ENCODE measurements around the gene STK11. TPM values are rescaled to one million over a fixed set of nuclear protein-coding genes. Genes with fewer than 3 reads are reported as not detected.
"Not testable (repeated sequence)": the region's sequence is repeated elsewhere in the genome, so short reads cannot be mapped to it uniquely, and the experiment has no call there.

Gene STK11
- total and polyA plus RNA-seq, 2 donors (not counting 3 experiments of a cell fraction or from before 2014, with no cell fraction given) = 39.4 to 75.4 TPM

DNA sequence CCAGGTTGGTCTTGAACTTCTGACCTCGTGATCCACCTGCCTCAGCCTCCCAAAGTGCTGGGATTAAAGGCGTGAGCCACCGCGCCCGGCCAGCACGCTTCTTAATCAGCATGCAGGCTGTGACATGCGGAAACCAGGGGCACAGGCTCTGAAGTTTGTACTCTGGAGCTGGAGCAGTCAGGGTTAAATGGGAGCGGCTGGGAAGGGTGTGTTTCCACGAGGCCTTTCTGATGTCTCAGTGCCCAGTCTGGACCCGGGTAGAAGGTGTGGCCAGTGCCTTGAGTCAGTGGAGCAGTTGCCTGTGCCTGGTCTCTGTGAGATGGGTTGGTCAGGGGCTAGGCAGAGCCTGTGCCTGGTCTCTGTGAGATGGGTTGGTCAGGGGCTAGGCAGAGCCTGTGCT lies 3.3 kb downstream of the STK11 start:
- H3K9me3 ChIP-seq (replicated peaks; ENCODE audit: control insufficient read depth, insufficient read depth, low read length); dilution Hi-C loops (cut with MboI; ENCODE audit: extremely low pct_ligation_motif_present, low sequenced_read_pairs); H3K4me2 ChIP-seq (ENCODE audit: insufficient read depth, low read length); H3K27ac ChIP-seq (ENCODE audit: insufficient read depth, low read depth, low read length); H4K20me1 ChIP-seq (replicated peaks; ENCODE audit: control insufficient read depth, extremely low read depth, insufficient read depth, low read length); H3K9me1 ChIP-seq (replicated peaks; ENCODE audit: control insufficient read depth, extremely low read depth, insufficient read depth, low read length); intact Hi-C loops (cut with micrococcal nuclease); H3K36me3 ChIP-seq (ENCODE audit: control insufficient read depth in 2 of 2, extremely low read depth in 1 of 2, insufficient read depth in 2 of 2, low read length in 2 of 2); DNase-seq (ENCODE audit: low read depth, low spot score); H2AFZ ChIP-seq (ENCODE audit: low read depth, low read length); POLR2A ChIA-PET; H3K27me3 ChIP-seq (ENCODE audit: control insufficient read depth in 2 of 2, insufficient read depth in 2 of 2, low read length in 2 of 2); CTCF ChIA-PET; H3K4me3 ChIP-seq (replicated peaks in 1 of 3; ENCODE audit: insufficient read depth in 1 of 3, low read depth in 1 of 3, low read length in 3 of 3); FAIRE-seq; H3K9ac ChIP-seq (replicated peaks; ENCODE audit: extremely low read depth, insufficient read depth, low read length); BruUV-seq (replicated peaks): not testable (repeated sequence)
- Histone ChIP-seq H3K4me1 (ENCODE audit: control insufficient read depth, extremely low read depth, insufficient read depth, low read length) (peaks cover 22% of the 10 kb centered on the region), H3K79me2 (ENCODE audit: control insufficient read depth, insufficient read depth, low read length) (peaks cover 66% of the 10 kb centered on the region)

DNA sequence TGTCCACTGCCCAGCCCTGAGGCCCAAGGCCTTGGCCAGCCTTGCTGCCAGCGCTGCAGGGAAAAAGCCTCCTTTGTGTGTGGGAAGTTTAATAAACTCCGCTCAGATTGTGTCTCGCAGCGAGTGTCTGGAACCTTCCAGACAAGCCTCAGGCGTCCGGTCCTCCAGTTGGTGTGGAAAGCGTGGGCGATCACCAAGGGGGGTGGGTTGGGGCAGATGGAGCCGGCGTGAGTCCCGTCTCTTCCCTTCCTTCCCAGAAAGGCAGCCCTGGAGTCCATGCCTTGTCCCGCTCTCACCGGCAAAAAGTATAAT lies 4.6 kb downstream of the STK11 start:
- FAIRE-seq = no peak
- ChIA-PET CTCF (no interaction called here), POLR2A (no interaction called here)
- Histone ChIP-seq H3K9ac (replicated peaks; ENCODE audit: extremely low read depth, insufficient read depth, low read length) (no peak overlapping the region), H3K4me2 (ENCODE audit: insufficient read depth, low read length) (no peak overlapping the region), H3K4me1 (ENCODE audit: control insufficient read depth, extremely low read depth, insufficient read depth, low read length) (peaks cover 33% of the 10 kb centered on the region), H3K27ac (ENCODE audit: insufficient read depth, low read depth, low read length) (no peak overlapping the region), H3K9me1 (replicated peaks; ENCODE audit: control insufficient read depth, extremely low read depth, insufficient read depth, low read length) (no peaks in the 10 kb centered on the region), H3K9me3 (replicated peaks; ENCODE audit: control insufficient read depth, insufficient read depth, low read length) (no peaks in the 10 kb centered on the region), H3K79me2 (ENCODE audit: control insufficient read depth, insufficient read depth, low read length) (peaks cover 78% of the 10 kb centered on the region), H4K20me1 (replicated peaks; ENCODE audit: control insufficient read depth, extremely low read depth, insufficient read depth, low read length) (no peaks in the 10 kb centered on the region), H3K27me3 (ENCODE audit: control insufficient read depth in 2 of 2, insufficient read depth in 2 of 2, low read length in 2 of 2) (no peaks in the 10 kb centered on the region), H2AFZ (ENCODE audit: low read depth, low read length) (no peak overlapping the region), H3K4me3 (replicated peaks in 1 of 3; ENCODE audit: insufficient read depth in 1 of 3, low read depth in 1 of 3, low read length in 3 of 3) (no peak overlapping the region), H3K36me3 (ENCODE audit: control insufficient read depth in 2 of 2, extremely low read depth in 1 of 2, insufficient read depth in 2 of 2, low read length in 2 of 2) (peaks cover 0 to 4% of the 10 kb centered on the region in 2 experiments)
- dilution Hi-C loops (cut with MboI; ENCODE audit: extremely low pct_ligation_motif_present, low sequenced_read_pairs) = no loop called here
- intact Hi-C loops (cut with micrococcal nuclease) = no loop called here
- DNase-seq (ENCODE audit: low read depth, low spot score) = no peak
- no TSS peak for BruUV-seq (replicated peaks)
- TF ChIP-seq, protein P1, sequence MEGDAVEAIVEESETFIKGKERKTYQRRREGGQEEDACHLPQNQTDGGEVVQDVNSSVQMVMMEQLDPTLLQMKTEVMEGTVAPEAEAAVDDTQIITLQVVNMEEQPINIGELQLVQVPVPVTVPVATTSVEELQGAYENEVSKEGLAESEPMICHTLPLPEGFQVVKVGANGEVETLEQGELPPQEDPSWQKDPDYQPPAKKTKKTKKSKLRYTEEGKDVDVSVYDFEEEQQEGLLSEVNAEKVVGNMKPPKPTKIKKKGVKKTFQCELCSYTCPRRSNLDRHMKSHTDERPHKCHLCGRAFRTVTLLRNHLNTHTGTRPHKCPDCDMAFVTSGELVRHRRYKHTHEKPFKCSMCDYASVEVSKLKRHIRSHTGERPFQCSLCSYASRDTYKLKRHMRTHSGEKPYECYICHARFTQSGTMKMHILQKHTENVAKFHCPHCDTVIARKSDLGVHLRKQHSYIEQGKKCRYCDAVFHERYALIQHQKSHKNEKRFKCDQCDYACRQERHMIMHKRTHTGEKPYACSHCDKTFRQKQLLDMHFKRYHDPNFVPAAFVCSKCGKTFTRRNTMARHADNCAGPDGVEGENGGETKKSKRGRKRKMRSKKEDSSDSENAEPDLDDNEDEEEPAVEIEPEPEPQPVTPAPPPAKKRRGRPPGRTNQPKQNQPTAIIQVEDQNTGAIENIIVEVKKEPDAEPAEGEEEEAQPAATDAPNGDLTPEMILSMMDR (IDR thresholded peaks at IDR 0.05; ENCODE audit: extremely low read depth in 1 of 2, insufficient read depth in 1 of 2, low read depth in 1 of 2, low read length in 2 of 2) = no peak
- TF ChIP-seq EZH2 (IDR thresholded peaks at IDR 0.05; ENCODE audit: borderline replicate concordance, low read depth, low read length, severe bottlenecking) = no peak
- no peak for TF ChIP-seq MYC (IDR thresholded peaks at IDR 0.05; ENCODE audit: low read depth, low read length)
